A549 treated with ZK216348 at 1 μM for 4 hours (cell line): ENCODE results near the gene RAD51D. TPM values are rescaled to one million over a fixed set of nuclear protein-coding genes. Genes with fewer than 3 reads are reported as not detected.

Experiments
- total RNA-seq: library from RNA; stranded (reverse); fragments of 200-300 nt; extraction: Qiagen RNA extraction; gene quantifications from 5 replicates; pipeline ENCODE4 v1.2.3, GENCODE V29; 2022; ENCODE audit warnings: low read depth

Gene RAD51D
- total RNA-seq = 20.6 to 33.4 TPM (median 27.8 TPM) in 5 replicates

GRCh38 chr17:35119370-35120165, at the start of gene RAD51D:
Gene RAD51D (minus strand): TSS chr17:35119860. CDS start chr17:35119613, 247 bp downstream.

GRCh38 chr17:35147375-35147905, 27.8 kb upstream of the RAD51D start, which contains the start of gene UNC45B:
Gene UNC45B (plus strand): TSS chr17:35147817. CDS start chr17:35148264, 447 bp downstream.

GRCh38 chr17:35141681-35142466, 22.2 kb upstream of the RAD51D start, which contains the start of gene NLE1:
Gene NLE1 (minus strand): TSS chr17:35142303. CDS start chr17:35142275, 28 bp downstream.

GRCh38 chr17:35121315-35121714, 1.7 kb upstream of the RAD51D start, which contains the start of gene FNDC8:
Gene FNDC8 (plus strand): TSS chr17:35121615. CDS start chr17:35121694, 79 bp downstream.

GRCh38 chr17:35063514-35064223, 56.0 kb downstream of the RAD51D start, which contains the start of gene RFFL:
Gene RFFL (minus strand): TSS chr17:35063707. CDS start chr17:35026553, 37,154 bp downstream.

Other genes starting within 250 kb of the RAD51D start
- gene CCT6B, start 158.4 kb downstream of the RAD51D start, total RNA-seq = 0.91 to 1.5 TPM (median 1.3 TPM) in 5 replicates
- gene ZNF830, start 158.3 kb downstream of the RAD51D start, total RNA-seq = 13.2 to 24.7 TPM (median 15.2 TPM) in 5 replicates
- 16.6 to 22.2 TPM (median 21.6 TPM) in 5 replicates for gene LIG3, start 139.3 kb downstream of the RAD51D start, total RNA-seq
- gene RFFL, start 56.2 kb downstream of the RAD51D start, total RNA-seq = 44.3 to 58.0 TPM (median 51.1 TPM) in 5 replicates
- gene FNDC8, start 1.8 kb upstream of the RAD51D start, total RNA-seq = 0.11 TPM in 1 of 5 replicates, not detected in the others
- 26.5 to 40.5 TPM (median 37.2 TPM) in 5 replicates for gene NLE1, start 22.4 kb upstream of the RAD51D start, total RNA-seq
- gene UNC45B, start 28.0 kb upstream of the RAD51D start, total RNA-seq = not detected in 5 replicates
- not detected in 5 replicates for gene SLC35G3, start 74.5 kb upstream of the RAD51D start, total RNA-seq
- 2.2 to 3.7 TPM (median 2.8 TPM) in 5 replicates for gene SLFN5, start 123.2 kb upstream of the RAD51D start, total RNA-seq